HCT116 (cell line): Measurements from ENCODE around the gene SLC6A18. TPM values are rescaled to one million over a fixed set of nuclear protein-coding genes. Genes with fewer than 3 reads are reported as not detected.

Experiments used
- ATAC-seq: fragments of 200-7000 bp; cut with Tn5 transposase; 2 replicates; pipeline ENCODE4 v1.9.1; 2020; ENCODE audit warnings: mild to moderate bottlenecking, moderate library complexity
- BruUV-seq: library from RNA; stranded (reverse); fragments of 400-500 nt; replicated peaks from 2 replicates; lab custom pipeline; 2021; lab: Mats Ljungman, UMichigan
- CTCF ChIA-PET: fragments of 300-600 bp; sonication (Branson Sonifier 250); formaldehyde crosslinking; loops from one replicate; lab custom pipeline; 2021; ENCODE audit warnings: antibody characterized with exemption; lab: Charles Lee
- POLR2A ChIA-PET: fragments of 300-600, 350-600 bp; sonication (Branson Sonifier 250); formaldehyde crosslinking; loops from one replicate; lab custom pipeline; 2021; ENCODE audit warnings: antibody characterized with exemption; lab: Charles Lee
- RAD21 ChIA-PET, 2 experiments: fragments of 300-600 bp; sonication (Branson Sonifier 250); formaldehyde crosslinking; loops; one replicate each; lab custom pipeline; 2023; ENCODE audit warnings: low total read pairs in 2 of 2; ENCODE audit not compliant: uncharacterized antibody in 2 of 2, unreplicated experiment in 2 of 2, low non-redundant PET in 1 of 2; lab: Charles Lee
- DNase-seq: peaks from one replicate; pipeline ENCODE4 v3.0.0-alpha.2; 2010; ENCODE audit warnings: low read depth, low spot score
- H2AFZ ChIP-seq: fragments of 200-600 bp; shearing (Covaris generic), sonication (generic); 2 replicates; pipeline ENCODE4 v1.6.1; 2017; ENCODE audit warnings: low read depth, mixed run types, mixed read lengths, antibody characterized with exemption, low read length; ENCODE audit not compliant: poor library complexity, severe bottlenecking
- H3K27ac ChIP-seq: 2 replicates; pipeline ENCODE4 v1.5.1; 2012; ENCODE audit warnings: low read depth, low read length
- H3K27me3 ChIP-seq: fragments of 200-600 bp; sonication (generic); 2 replicates; pipeline ENCODE4 v1.6.1; 2016; ENCODE audit warnings: mixed run types, low read length, mixed read lengths; ENCODE audit not compliant: insufficient read depth
- H3K36me3 ChIP-seq, 2 experiments: fragments of 200-500 bp in 1 of 2; fragments of 200-600 bp in 1 of 2; sonication (Bioruptor generic) in 1 of 2; sonication (generic) in 1 of 2; 2 replicates each; pipeline versions ENCODE4 v1.5.1 to v1.6.1; 2014 to 2016; ENCODE audit warnings: low read length in 2 of 2, inconsistent platforms in 1 of 2, mixed read lengths in 1 of 2, mixed run types in 1 of 2; ENCODE audit not compliant: insufficient read depth in 2 of 2, control insufficient read depth in 1 of 2
- H3K4me1 ChIP-seq, 2 experiments: fragments of 200-600 bp in 1 of 2; sonication (generic) in 1 of 2; 2 replicates each; pipeline versions ENCODE4 v1.5.1 to v1.6.1; 2012 to 2017; ENCODE audit warnings: low read length in 2 of 2, inconsistent platforms in 1 of 2, mild to moderate bottlenecking in 1 of 2, mixed read lengths in 1 of 2, mixed run types in 1 of 2, moderate library complexity in 1 of 2; ENCODE audit not compliant: insufficient read depth in 2 of 2, control insufficient read depth in 1 of 2
- H3K4me2 ChIP-seq: fragments of 200-600 bp; sonication (generic); 2 replicates; pipeline ENCODE4 v1.6.1; 2017; ENCODE audit warnings: mixed run types, low read length, mixed read lengths
- H3K4me3 ChIP-seq, 2 experiments: fragments of 200-600 bp in 1 of 2; sonication (generic) in 1 of 2; replicated peaks in 1 of 2; 2 replicates each; pipeline ENCODE4 v1.5.1; 2011 to 2016; ENCODE audit warnings: low read length in 2 of 2, control low read depth in 1 of 2, low read depth in 1 of 2, mild to moderate bottlenecking in 1 of 2, mixed read lengths in 1 of 2, mixed run types in 1 of 2
- H3K79me2 ChIP-seq: fragments of 200-600 bp; sonication (generic); 2 replicates; pipeline ENCODE4 v1.6.1; 2017; ENCODE audit warnings: mild to moderate bottlenecking, mixed run types, low read length, moderate library complexity, mixed read lengths; ENCODE audit not compliant: insufficient read depth
- H3K9ac ChIP-seq: fragments of 200-600 bp; sonication (generic); 2 replicates; pipeline ENCODE4 v1.6.1; 2016; ENCODE audit warnings: low read length, mixed read lengths
- H3K9me2 ChIP-seq: fragments of 200-600 bp; sonication (generic), shearing (Covaris generic); 2 replicates; pipeline ENCODE4 v1.6.1; 2017; ENCODE audit warnings: mixed run types, mild to moderate bottlenecking, moderate library complexity; ENCODE audit not compliant: insufficient read depth
- H3K9me3 ChIP-seq, 2 experiments: fragments of 200-500 bp in 1 of 2; fragments of 200-600 bp in 1 of 2; sonication (Bioruptor generic) in 1 of 2; sonication (generic) in 1 of 2; 2 replicates each; pipeline ENCODE4 v1.6.1; 2014 to 2017; ENCODE audit warnings: low read length in 2 of 2, mixed read lengths in 2 of 2, inconsistent platforms in 1 of 2, low read depth in 1 of 2, mild to moderate bottlenecking in 1 of 2, mixed run types in 1 of 2, moderate library complexity in 1 of 2; ENCODE audit not compliant: control insufficient read depth in 1 of 2, insufficient read depth in 1 of 2
- H4K20me1 ChIP-seq: fragments of 200-600 bp; sonication (generic), shearing (Covaris generic); 2 replicates; pipeline ENCODE4 v1.6.1; 2017; ENCODE audit warnings: mixed run types, mild to moderate bottlenecking, moderate library complexity; ENCODE audit not compliant: insufficient read depth
- CTCF ChIP-seq, 3 experiments: fragments of 200-600 bp in 1 of 3; sonication (generic) in 1 of 3; IDR thresholded peaks in 2 of 3; conservative IDR thresholded peaks in 1 of 3; 2 replicates each; pipeline ENCODE4 v1.5.1; 2012 to 2017; ENCODE audit warnings: low read depth in 2 of 3, low read length in 2 of 3, antibody characterized with exemption in 1 of 3, borderline replicate concordance in 1 of 3, control low read depth in 1 of 3, mild to moderate bottlenecking in 1 of 3, mixed read lengths in 1 of 3, mixed run types in 1 of 3, moderate library complexity in 1 of 3; ENCODE audit not compliant: insufficient read depth in 1 of 3
- REST ChIP-seq: IDR thresholded peaks from 2 replicates; pipeline ENCODE4 v1.6.1; 2012; ENCODE audit warnings: low read depth
- ZBTB33 ChIP-seq: IDR thresholded peaks from 2 replicates; pipeline ENCODE4 v1.6.1; 2011; ENCODE audit warnings: mild to moderate bottlenecking, low read length, moderate library complexity; ENCODE audit not compliant: insufficient replicate concordance; ENCODE audit errors: extremely low read depth
- intact Hi-C: fragments of 100-400 bp; cut with micrococcal nuclease; formaldehyde crosslinking; loops from 2 replicates; pipeline ENCODE4 v1.10.0; 2022
- total RNA-seq: library from RNA; stranded (reverse); gene quantifications from one replicate; pipeline ENCODE4 v1.2.1, GENCODE V29; 2021; ENCODE audit not compliant: unreplicated experiment

SLC6A18 gene
- total RNA-seq, 1 experiment from 2014 or later, result not detected

- ChIA-PET RAD21 (no interaction called here), POLR2A (no interaction called here), CTCF (no interaction called here)
- TF ChIP-seq REST (no peak), ZBTB33 (no peak), CTCF (IDR thresholded peaks at IDR 0.05 in 2 of 3, conservative IDR thresholded peaks at IDR 0.05 in 1 of 3; ENCODE audit: borderline replicate concordance in 1 of 3, insufficient read depth in 1 of 3, low read depth in 2 of 3, low read length in 2 of 3) (no peak)
- Histone ChIP-seq H3K27me3 (no peaks in the 10 kb centered on the region), H2AFZ (no peak overlapping the region), H3K4me3 (no peak overlapping the region), H3K9me3 (no peaks in the 10 kb centered on the region; a peak in 1 of 4 replicates), H3K79me2 (no peaks in the 10 kb centered on the region), H3K9me2 (no peaks in the 10 kb centered on the region), H3K4me2 (no peak overlapping the region), H3K9ac (no peak overlapping the region), H4K20me1 (no peaks in the 10 kb centered on the region), H3K27ac (no peak overlapping the region), H3K36me3 (no peaks in the 10 kb centered on the region), H3K4me1 (peaks cover 0 to 5% of the 10 kb centered on the region in 2 experiments; a peak in 1 of 4 replicates)
- BruUV-seq, result no TSS peak
- intact Hi-C loops, result no loop called here
- no peak for ATAC-seq
- no peak for DNase-seq
Observed at GRCh38 chr5:1212881-1213280, 12.3 kb upstream of the SLC6A18 start.
